Activated naive CD4-positive, alpha-beta T cell treated with anti-CD3 and anti-CD28 coated beads, Interleukin-2, amount 50 U/mL, for 24 hours (primary cell): Measurements from ENCODE around the gene SCN3A.
A peak's percentile ranks its signal among the peaks of the same experiment; 100 is the strongest.

ENCODE experiments used
- H3K27ac Mint-ChIP-seq: one replicate; pipeline ENCODE4 v1.8.0; 2021; ENCODE audit warnings: mild to moderate bottlenecking, mixed read lengths
- H3K27me3 Mint-ChIP-seq: one replicate; pipeline ENCODE4 v1.8.0; 2021; ENCODE audit warnings: mixed read lengths
- H3K36me3 Mint-ChIP-seq: one replicate; pipeline ENCODE4 v1.8.0; 2021; ENCODE audit warnings: mixed read lengths
- H3K4me1 Mint-ChIP-seq: one replicate; pipeline ENCODE4 v1.8.0; 2021; ENCODE audit warnings: mixed read lengths
- H3K4me3 Mint-ChIP-seq: one replicate; pipeline ENCODE4 v1.8.0; 2021; ENCODE audit warnings: mild to moderate bottlenecking, mixed read lengths
- H3K9me3 Mint-ChIP-seq: one replicate; pipeline ENCODE4 v1.8.0; 2021; ENCODE audit warnings: mixed read lengths

The SCN3A gene

GRCh38 chr2:165202239-165202638, 1.6 kb downstream of the SCN3A start:
- Mint-ChIP-seq H3K4me3 (no peak overlapping the region), H3K27me3 (peaks cover 6% of the 10 kb centered on the region), H3K36me3 (no peaks in the 10 kb centered on the region), H3K27ac (no peak overlapping the region), H3K9me3 (no peaks in the 10 kb centered on the region), H3K4me1 (peaks cover 3% of the 10 kb centered on the region)

- no peaks in the 10 kb centered on the region for H3K4me1 Mint-ChIP-seq
- H3K9me3 Mint-ChIP-seq, result no peaks in the 10 kb centered on the region
- H3K4me3 Mint-ChIP-seq, result no peak overlapping the region
- H3K36me3 Mint-ChIP-seq, result no peaks in the 10 kb centered on the region
- H3K27ac Mint-ChIP-seq, result no peak overlapping the region
- H3K27me3 Mint-ChIP-seq, result no peaks in the 10 kb centered on the region
Measured at GRCh38 chr2:165198181-165198580, 5.7 kb downstream of the SCN3A start.

GRCh38 chr2:165197346-165197745, 6.5 kb downstream of the SCN3A start:
- Mint-ChIP-seq H3K27ac (no peak overlapping the region), H3K4me1 (no peaks in the 10 kb centered on the region), H3K4me3 (no peak overlapping the region), H3K27me3 (no peaks in the 10 kb centered on the region), H3K9me3 (no peaks in the 10 kb centered on the region), H3K36me3 (no peaks in the 10 kb centered on the region)

- Mint-ChIP-seq H3K4me3 (no peak overlapping the region), H3K36me3 (no peaks in the 10 kb centered on the region), H3K9me3 (no peaks in the 10 kb centered on the region), H3K27me3 (no peaks in the 10 kb centered on the region), H3K27ac (no peak overlapping the region), H3K4me1 (no peaks in the 10 kb centered on the region)
Measured at GRCh38 chr2:165196411-165196810, 7.4 kb downstream of the SCN3A start.

GRCh38 chr2:165193178-165193777, 10.6 kb downstream of the SCN3A start:
- H3K9me3 Mint-ChIP-seq, result no peaks in the 10 kb centered on the region
- no peaks in the 10 kb centered on the region for H3K4me1 Mint-ChIP-seq
- H3K27me3 Mint-ChIP-seq, result no peaks in the 10 kb centered on the region
- no peaks in the 10 kb centered on the region for H3K36me3 Mint-ChIP-seq
- H3K4me3 Mint-ChIP-seq, result no peak overlapping the region
- no peak overlapping the region for H3K27ac Mint-ChIP-seq

- Mint-ChIP-seq H3K27ac (no peak overlapping the region), H3K4me1 (no peaks in the 10 kb centered on the region), H3K27me3 (no peaks in the 10 kb centered on the region), H3K9me3 (no peaks in the 10 kb centered on the region), H3K36me3 (no peaks in the 10 kb centered on the region), H3K4me3 (no peak overlapping the region)
Measured at GRCh38 chr2:165192729-165193128, 11.1 kb downstream of the SCN3A start.

GRCh38 chr2:165191096-165191728, 12.6 kb downstream of the SCN3A start:
- H3K4me1 Mint-ChIP-seq, result no peaks in the 10 kb centered on the region
- H3K36me3 Mint-ChIP-seq, result no peaks in the 10 kb centered on the region
- H3K4me3 Mint-ChIP-seq, result no peak overlapping the region
- no peak overlapping the region for H3K27ac Mint-ChIP-seq
- H3K9me3 Mint-ChIP-seq, result no peaks in the 10 kb centered on the region
- no peaks in the 10 kb centered on the region for H3K27me3 Mint-ChIP-seq

GRCh38 chr2:165185633-165186032, 18.2 kb downstream of the SCN3A start:
- no peaks in the 10 kb centered on the region for H3K4me1 Mint-ChIP-seq
- no peaks in the 10 kb centered on the region for H3K9me3 Mint-ChIP-seq
- H3K4me3 Mint-ChIP-seq, result no peak overlapping the region
- H3K36me3 Mint-ChIP-seq, result no peaks in the 10 kb centered on the region
- H3K27me3 Mint-ChIP-seq, result no peaks in the 10 kb centered on the region
- H3K27ac Mint-ChIP-seq, result no peak overlapping the region

- Mint-ChIP-seq H3K36me3 (no peaks in the 10 kb centered on the region), H3K9me3 (no peaks in the 10 kb centered on the region), H3K27ac (no peak overlapping the region), H3K4me1 (no peaks in the 10 kb centered on the region), H3K27me3 (no peaks in the 10 kb centered on the region), H3K4me3 (no peak overlapping the region)
Measured at GRCh38 chr2:165182029-165182428, 21.8 kb downstream of the SCN3A start.

GRCh38 chr2:165176780-165177179, 27.1 kb downstream of the SCN3A start:
- no peaks in the 10 kb centered on the region for H3K4me1 Mint-ChIP-seq
- no peaks in the 10 kb centered on the region for H3K36me3 Mint-ChIP-seq
- no peak overlapping the region for H3K4me3 Mint-ChIP-seq
- no peaks in the 10 kb centered on the region for H3K9me3 Mint-ChIP-seq
- no peak overlapping the region for H3K27ac Mint-ChIP-seq
- H3K27me3 Mint-ChIP-seq, result no peaks in the 10 kb centered on the region

GRCh38 chr2:165173215-165173614, 30.6 kb downstream of the SCN3A start:
- Mint-ChIP-seq H3K27ac (no peak overlapping the region), H3K27me3 (no peaks in the 10 kb centered on the region), H3K9me3 (no peaks in the 10 kb centered on the region), H3K4me3 (no peak overlapping the region), H3K36me3 (no peaks in the 10 kb centered on the region), H3K4me1 (no peaks in the 10 kb centered on the region)

- H3K4me1 Mint-ChIP-seq, result no peaks in the 10 kb centered on the region
- no peaks in the 10 kb centered on the region for H3K9me3 Mint-ChIP-seq
- H3K27me3 Mint-ChIP-seq, result no peaks in the 10 kb centered on the region
- H3K4me3 Mint-ChIP-seq, result no peak overlapping the region
- no peak overlapping the region for H3K27ac Mint-ChIP-seq
- no peaks in the 10 kb centered on the region for H3K36me3 Mint-ChIP-seq
Measured at GRCh38 chr2:165164201-165164600, 39.6 kb downstream of the SCN3A start.

GRCh38 chr2:165163761-165164160, 40.1 kb downstream of the SCN3A start:
- Mint-ChIP-seq H3K4me3 (no peak overlapping the region), H3K9me3 (no peaks in the 10 kb centered on the region), H3K27me3 (no peaks in the 10 kb centered on the region), H3K36me3 (no peaks in the 10 kb centered on the region), H3K27ac (no peak overlapping the region), H3K4me1 (no peaks in the 10 kb centered on the region)

- Mint-ChIP-seq H3K9me3 (no peaks in the 10 kb centered on the region), H3K4me3 (no peak overlapping the region), H3K36me3 (no peaks in the 10 kb centered on the region), H3K27ac (no peak overlapping the region), H3K27me3 (no peaks in the 10 kb centered on the region), H3K4me1 (no peaks in the 10 kb centered on the region)
Measured at GRCh38 chr2:165162466-165162865, 41.4 kb downstream of the SCN3A start.

GRCh38 chr2:165161510-165161909, 42.3 kb downstream of the SCN3A start:
- Mint-ChIP-seq H3K27me3 (no peaks in the 10 kb centered on the region), H3K9me3 (no peaks in the 10 kb centered on the region), H3K4me1 (no peaks in the 10 kb centered on the region), H3K4me3 (no peak overlapping the region), H3K27ac (no peak overlapping the region), H3K36me3 (no peaks in the 10 kb centered on the region)

GRCh38 chr2:165157160-165157559, 46.7 kb downstream of the SCN3A start:
- no peaks in the 10 kb centered on the region for H3K27me3 Mint-ChIP-seq
- no peak overlapping the region for H3K4me3 Mint-ChIP-seq
- H3K4me1 Mint-ChIP-seq, result no peaks in the 10 kb centered on the region
- H3K27ac Mint-ChIP-seq, result no peak overlapping the region
- no peaks in the 10 kb centered on the region for H3K36me3 Mint-ChIP-seq
- no peaks in the 10 kb centered on the region for H3K9me3 Mint-ChIP-seq

- no peaks in the 10 kb centered on the region for H3K36me3 Mint-ChIP-seq
- peak overlapping the region; percentile 1 for H3K27ac Mint-ChIP-seq
- no peaks in the 10 kb centered on the region for H3K9me3 Mint-ChIP-seq
- H3K27me3 Mint-ChIP-seq, result peaks cover under 1% of the 10 kb centered on the region
- H3K4me3 Mint-ChIP-seq, result no peak overlapping the region
- no peaks in the 10 kb centered on the region for H3K4me1 Mint-ChIP-seq
Measured at GRCh38 chr2:165155152-165155551, 48.7 kb downstream of the SCN3A start.
